SHP77 treated with DMSO at 0.1 percent for 48 hours (cell line): ENCODE data around the gene ZNF699.
"Not testable (repeated sequence)": the region's sequence is repeated elsewhere in the genome, so short reads cannot be mapped to it uniquely, and the experiment has no call there.

Source experiments
- DNase-seq: peaks from one replicate; lab custom pipeline; 2025; lab: John Stamatoyannopoulos, UW

ZNF699 gene

GRCh38 chr19:9309139-9309973, at the start of gene ZNF699:
Gene ZNF699 (minus strand): TSS chr19:9309838. CDS start chr19:9305119, 4,719 bp downstream.
- DNase-seq = peak; percentile 91

GRCh38 chr19:9354651-9355050, 45.0 kb upstream of the ZNF699 start:
- DNase-seq = no peak

- no peak for DNase-seq
These were observed 43.4 kb upstream of the ZNF699 start for GRCh38 chr19:9353011-9353410.

- no peak for DNase-seq
These were observed 42.9 kb upstream of the ZNF699 start for GRCh38 chr19:9352505-9352904.

- no peak for DNase-seq
These were observed 39.0 kb upstream of the ZNF699 start for GRCh38 chr19:9348671-9349070.

- no peak for DNase-seq
These were observed 38.6 kb upstream of the ZNF699 start for GRCh38 chr19:9348253-9348652.

GRCh38 chr19:9345005-9345404, 35.4 kb upstream of the ZNF699 start:
- DNase-seq = no peak

GRCh38 chr19:9342610-9343304, 33.1 kb upstream of the ZNF699 start:
- no peak for DNase-seq

GRCh38 chr19:9329999-9330398, 20.4 kb upstream of the ZNF699 start:
- no peak for DNase-seq

- no peak for DNase-seq
These were observed 14.9 kb upstream of the ZNF699 start for GRCh38 chr19:9324584-9324962.

GRCh38 chr19:9323919-9324583, 14.4 kb upstream of the ZNF699 start, which contains the start of gene ZNF559:
Gene ZNF559 (plus strand): TSS chr19:9324179. CDS start chr19:9338550, 14,371 bp downstream.
- DNase-seq = peak; percentile 77

GRCh38 chr19:9323557-9323918, 13.9 kb upstream of the ZNF699 start:
- peak; percentile 85 for DNase-seq

- not testable (repeated sequence) for DNase-seq
These were observed 12.6 kb upstream of the ZNF699 start for GRCh38 chr19:9322201-9322600.

GRCh38 chr19:9321756-9322155, 12.1 kb upstream of the ZNF699 start:
- not testable (repeated sequence) for DNase-seq

GRCh38 chr19:9321338-9321737, 11.7 kb upstream of the ZNF699 start:
- DNase-seq = no peak

GRCh38 chr19:9313756-9314155, 4.1 kb upstream of the ZNF699 start:
- DNase-seq = no peak

- peak; percentile 91 for DNase-seq
These were observed 372 bp upstream of the ZNF699 start for GRCh38 chr19:9309974-9310446.

- no peak for DNase-seq
These were observed 1.4 kb downstream of the ZNF699 start for GRCh38 chr19:9308091-9308770.

GRCh38 chr19:9306443-9306842, 3.2 kb downstream of the ZNF699 start:
- no peak for DNase-seq

GRCh38 chr19:9296336-9296735, 13.3 kb downstream of the ZNF699 start:
- no peak for DNase-seq

GRCh38 chr19:9295411-9295849, 14.2 kb downstream of the ZNF699 start:
- DNase-seq = no peak
